Endometrium (tissue), 2 donors: ENCODE measurements around the gene MGP.

Experiments used
- FAIRE-seq: peaks from 2 replicates; lab custom pipeline; 2012; peaks lifted over from hg19 to GRCh38; lab: Jason Lieb, UNC
- donor health status: control.
- donor health status: control.

The MGP gene

GRCh38 chr12:14885718-14886221 lies at the start of gene MGP:
MGP (minus strand) TSS chr12:14885854; CDS start chr12:14885791, 63 bp downstream.
- FAIRE-seq: no peak

DNA sequence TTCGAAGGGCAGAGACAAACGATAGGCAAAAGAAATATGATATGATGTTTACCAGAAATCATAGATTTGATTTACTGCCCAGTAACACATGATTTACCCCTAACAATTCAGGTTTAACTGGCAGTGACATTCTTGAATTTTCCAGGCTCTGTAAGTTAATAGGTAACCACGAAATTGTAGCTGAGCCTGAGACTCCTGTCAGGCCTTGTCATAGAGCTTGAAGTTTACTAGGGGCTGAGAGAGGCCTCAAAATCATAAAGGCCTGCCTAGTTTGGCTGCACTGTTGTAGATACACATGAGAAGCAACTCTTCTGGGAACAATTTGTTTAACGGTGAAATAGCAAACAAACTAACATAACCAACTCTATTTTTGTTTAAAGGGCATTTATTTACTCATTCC lies 49.4 kb upstream of the MGP start:
- FAIRE-seq: peak; percentile 96

GRCh38 chr12:14934511-14934910 lies 48.9 kb upstream of the MGP start:
- no peak for FAIRE-seq

GRCh38 chr12:14931791-14932560 lies 46.3 kb upstream of the MGP start:
- FAIRE-seq: no peak

GRCh38 chr12:14931359-14931758 lies 45.7 kb upstream of the MGP start:
- FAIRE-seq: peak; percentile 41

DNA sequence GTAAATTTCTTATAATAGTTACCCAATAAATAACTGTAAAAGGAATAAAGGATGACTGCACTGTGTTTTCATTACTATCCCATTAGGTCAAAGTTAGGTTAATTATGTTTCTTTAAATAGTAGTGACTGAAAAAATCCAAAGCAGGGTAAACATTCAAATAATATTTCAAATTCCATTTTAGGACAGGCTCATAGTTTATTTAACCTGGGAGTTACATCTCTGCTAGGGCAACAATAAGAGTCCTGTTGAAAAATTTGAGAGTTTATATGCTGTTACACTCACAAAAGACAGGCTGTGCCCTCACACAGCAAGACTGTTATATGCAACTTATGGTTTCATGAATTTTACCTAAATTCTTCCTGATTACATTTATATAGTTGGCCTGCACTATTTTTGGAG lies 44.6 kb upstream of the MGP start:
- FAIRE-seq: peak; percentile 96

GRCh38 chr12:14928931-14929330 lies 43.3 kb upstream of the MGP start:
- peak; percentile 86 for FAIRE-seq

GRCh38 chr12:14927267-14927666 lies 41.6 kb upstream of the MGP start:
- FAIRE-seq: no peak

- FAIRE-seq: no peak
These were observed 38.9 kb upstream of the MGP start for GRCh38 chr12:14924541-14924940.

DNA sequence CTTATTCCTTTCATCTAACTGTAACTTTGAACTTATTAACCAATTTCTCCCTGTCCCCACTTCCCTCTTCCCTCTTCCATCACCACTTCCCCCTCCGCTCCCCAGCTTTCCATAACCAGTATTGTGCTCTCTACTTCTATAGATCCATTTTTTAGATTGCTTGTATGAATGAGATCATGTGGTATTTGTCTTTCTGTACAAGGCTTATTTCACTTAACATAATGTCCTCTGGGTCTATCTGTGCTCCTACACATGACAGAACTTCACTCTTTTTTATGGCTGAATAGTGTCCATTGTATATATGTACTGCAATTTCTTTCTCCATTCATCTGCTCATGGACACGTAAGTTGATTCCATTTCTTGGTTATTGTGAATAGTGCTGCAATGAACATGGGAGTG lies 38.3 kb upstream of the MGP start:
- no peak for FAIRE-seq

DNA sequence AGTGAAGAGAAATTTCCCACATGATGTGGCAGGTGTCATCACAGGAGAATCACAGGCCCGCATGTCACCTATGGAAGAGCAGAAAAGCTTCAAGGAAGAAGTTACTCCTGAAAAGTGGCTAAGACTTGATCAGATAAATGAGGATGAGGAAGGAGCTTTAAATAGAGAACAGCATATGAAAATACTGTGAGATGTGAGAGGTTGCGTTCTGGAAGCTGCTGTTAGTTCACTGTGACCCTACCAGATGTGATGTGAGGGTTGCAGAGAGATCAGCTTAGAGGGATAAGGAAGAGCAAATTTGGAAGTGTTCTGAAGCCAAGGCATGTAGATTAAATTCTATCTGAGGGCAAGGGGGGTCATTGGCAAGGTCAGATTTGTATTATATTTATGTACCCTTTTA lies 35.6 kb upstream of the MGP start:
- no peak for FAIRE-seq

DNA sequence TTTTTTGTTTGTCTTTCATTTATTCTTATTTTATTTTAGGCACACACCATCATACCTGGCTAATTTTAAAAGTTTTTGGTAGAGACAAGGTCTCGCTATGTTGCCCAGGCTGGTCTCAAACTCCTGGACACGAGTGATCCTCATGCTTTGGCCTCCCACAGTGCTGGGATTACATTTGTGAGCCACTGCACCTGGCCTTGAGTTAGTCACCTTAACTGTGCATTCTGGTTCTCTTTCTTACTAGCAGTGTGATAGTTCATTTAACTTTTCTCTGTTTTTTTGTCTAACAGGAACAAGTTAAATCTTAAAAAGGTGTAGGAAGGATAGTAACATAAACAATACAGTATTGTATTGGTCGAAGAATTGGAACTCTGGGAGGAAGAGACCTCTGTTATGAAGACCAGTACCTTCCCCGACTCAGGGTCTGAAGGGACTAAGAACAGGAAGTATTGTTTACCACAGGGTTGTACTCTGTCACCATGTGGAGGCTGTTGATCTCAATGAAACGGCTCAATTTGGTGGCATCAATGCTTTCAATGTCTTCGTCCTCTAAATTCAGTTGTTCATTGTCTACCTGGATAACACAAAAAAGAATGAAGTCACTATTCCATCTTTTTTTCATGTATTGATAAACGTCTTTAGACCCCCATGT lies 34.9 kb upstream of the MGP start:
- FAIRE-seq: no peak

GRCh38 chr12:14919455-14919854 lies 33.8 kb upstream of the MGP start:
- FAIRE-seq: no peak

GRCh38 chr12:14915736-14916135 lies 30.1 kb upstream of the MGP start:
- no peak for FAIRE-seq

- no peak for FAIRE-seq
These were observed 27.7 kb upstream of the MGP start for GRCh38 chr12:14913381-14913781.

DNA sequence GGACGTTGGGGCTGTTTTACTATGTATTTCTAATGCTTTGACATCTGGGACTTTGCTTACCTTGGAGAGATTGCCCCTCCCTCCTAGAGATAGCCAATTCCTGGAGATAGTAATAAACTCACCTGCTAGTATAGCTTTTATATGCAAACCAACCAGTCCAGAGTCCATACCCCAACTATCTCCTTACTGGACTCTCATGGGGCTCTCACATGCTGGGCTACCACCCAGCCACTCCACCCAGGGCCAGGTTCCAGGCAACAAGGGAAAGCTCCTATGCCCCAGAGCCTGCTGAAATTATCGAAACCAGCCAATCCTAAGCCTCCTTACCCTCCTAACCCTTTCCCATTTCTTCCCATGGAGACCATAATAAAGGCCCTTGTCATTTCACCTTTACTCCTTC lies 25.5 kb upstream of the MGP start:
- FAIRE-seq: no peak

- FAIRE-seq: no peak
These were observed 24.6 kb upstream of the MGP start for GRCh38 chr12:14910090-14910915.

DNA sequence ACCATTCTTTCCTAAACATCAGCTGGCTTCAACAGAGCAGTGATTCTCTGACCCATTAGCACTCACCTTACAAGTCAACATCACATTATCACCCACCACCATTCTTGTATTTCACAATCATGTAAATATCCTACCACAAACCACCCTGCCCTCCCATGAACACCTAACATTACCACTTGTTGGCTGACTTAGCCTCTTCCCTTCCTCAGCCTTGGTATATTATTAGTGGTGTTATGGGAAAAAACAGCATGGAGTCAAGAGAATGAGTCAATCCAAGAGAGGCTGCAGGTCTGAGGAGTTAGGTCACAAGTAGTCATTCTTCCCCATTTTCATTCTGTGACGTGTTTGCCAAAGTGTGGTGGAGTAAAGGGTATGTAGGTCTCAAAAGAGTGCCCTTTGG lies 22.3 kb upstream of the MGP start:
- no peak for FAIRE-seq

- no peak for FAIRE-seq
These were observed 20.5 kb upstream of the MGP start for GRCh38 chr12:14906114-14906513.

GRCh38 chr12:14905269-14906004 lies 19.8 kb upstream of the MGP start:
- no peak for FAIRE-seq

GRCh38 chr12:14904854-14905253 lies 19.2 kb upstream of the MGP start:
- FAIRE-seq: no peak
